HepG2 (cell line): ENCODE results near the gene PARN. TPM values are rescaled to one million over a fixed set of nuclear protein-coding genes. Genes with fewer than 3 reads are reported as not detected.

Source experiments
- ATF7-NPFF ChIP-seq: sonication (generic); formaldehyde crosslinking; IDR thresholded peaks from 2 replicates; pipeline ENCODE4 v1.8.1; 2023; ENCODE audit warnings: mild to moderate bottlenecking, low read depth, missing genetic modification reagents, moderate library complexity
- LCORL ChIP-seq, 2 experiments: fragments of 450-650 bp in 1 of 2; sonication (generic) in 1 of 2; formaldehyde crosslinking in 1 of 2; IDR thresholded peaks; 2 replicates each; pipeline versions ENCODE4 v1.5.0 to v1.6.1; 2017 to 2020; ENCODE audit warnings: antibody characterized with exemption in 1 of 2, missing genetic modification reagents in 1 of 2
- MAZ ChIP-seq, 2 experiments: sonication (generic) in 1 of 2; formaldehyde crosslinking in 1 of 2; IDR thresholded peaks; 2 replicates each; pipeline versions ENCODE4 v1.5.0 to v1.6.1; 2012 to 2020; ENCODE audit warnings: low read depth in 2 of 2, mild to moderate bottlenecking in 2 of 2, borderline replicate concordance in 1 of 2, improper control_type of control experiment in 1 of 2, low read length in 1 of 2, missing genetic modification reagents in 1 of 2, moderate library complexity in 1 of 2
- MED1 ChIP-seq: sonication (generic); formaldehyde crosslinking; IDR thresholded peaks from 2 replicates; pipeline ENCODE4 v1.4.0; 2020; ENCODE audit warnings: missing genetic modification reagents
- SRY ChIP-seq: sonication (generic); formaldehyde crosslinking; IDR thresholded peaks from 2 replicates; pipeline ENCODE4 v1.8.0; 2022; ENCODE audit warnings: mild to moderate bottlenecking, missing genetic modification reagents
- ZNF143 ChIP-seq: sonication (generic); formaldehyde crosslinking; IDR thresholded peaks from 2 replicates; pipeline ENCODE4 v1.4.0; 2020; ENCODE audit warnings: missing genetic modification reagents
- polyA plus RNA-seq, 8 experiments: library from polyadenylated mRNA; depleted of rRNA in 3 of 8; stranded (reverse) in 7 of 8; unstranded in 1 of 8; fragments of >200 nt; fragmentation: Illumina TruSeq in 4 of 8; extraction: Trizol in 4 of 8; gene quantifications; 2 replicates each; pipeline versions ENCODE4 v1.2.1 to v1.2.3, GENCODE V29; 2011 to 2016; ENCODE audit warnings: low read depth in 4 of 8, missing spikeins in 1 of 8, mixed read lengths in 1 of 8; ENCODE audit not compliant: insufficient read depth in 1 of 8
- total RNA-seq, 5 experiments: library from RNA; depleted of rRNA; stranded (reverse); fragments of >200 nt; fragmentation: Illumina TruSeq; extraction: Trizol; gene quantifications; 2 replicates each; pipeline ENCODE4 v1.2.3, GENCODE V29; 2016; ENCODE audit warnings: low read depth in 1 of 5
- TF ChIP-seq, protein P1 (sequence below): sonication (generic); formaldehyde crosslinking; IDR thresholded peaks from 2 replicates; pipeline ENCODE4 v1.4.0; 2020; ENCODE audit warnings: missing genetic modification reagents, borderline replicate concordance
- TF ChIP-seq, protein P2 (sequence below): sonication (generic); formaldehyde crosslinking; IDR thresholded peaks from 2 replicates; pipeline ENCODE4 v1.8.1; 2023; ENCODE audit warnings: mild to moderate bottlenecking, inconsistent platforms, moderate library complexity, missing genetic modification reagents, borderline replicate concordance
- TF ChIP-seq, protein P3 (sequence below): sonication (generic); formaldehyde crosslinking; IDR thresholded peaks from 2 replicates; pipeline ENCODE4 v1.5.0; 2020; ENCODE audit warnings: missing genetic modification reagents
- TF ChIP-seq, protein P4 (sequence below): sonication (generic); formaldehyde crosslinking; IDR thresholded peaks from 2 replicates; pipeline ENCODE4 v1.4.0; 2020; ENCODE audit warnings: missing genetic modification reagents
- TF ChIP-seq, protein P5 (sequence below): IDR thresholded peaks from 2 replicates; pipeline ENCODE4 v1.6.1; 2016; ENCODE audit warnings: low read depth, control low read depth
- TF ChIP-seq, protein P6 (sequence below): IDR thresholded peaks from 2 replicates; pipeline ENCODE4 v1.6.1; 2016

The PARN gene
- total and polyA plus RNA-seq, 2 of the 13 experiments (the other 11 are each of a cell fraction or from before 2014, with no cell fraction given), result 13.3 to 47.6 TPM

DNA sequence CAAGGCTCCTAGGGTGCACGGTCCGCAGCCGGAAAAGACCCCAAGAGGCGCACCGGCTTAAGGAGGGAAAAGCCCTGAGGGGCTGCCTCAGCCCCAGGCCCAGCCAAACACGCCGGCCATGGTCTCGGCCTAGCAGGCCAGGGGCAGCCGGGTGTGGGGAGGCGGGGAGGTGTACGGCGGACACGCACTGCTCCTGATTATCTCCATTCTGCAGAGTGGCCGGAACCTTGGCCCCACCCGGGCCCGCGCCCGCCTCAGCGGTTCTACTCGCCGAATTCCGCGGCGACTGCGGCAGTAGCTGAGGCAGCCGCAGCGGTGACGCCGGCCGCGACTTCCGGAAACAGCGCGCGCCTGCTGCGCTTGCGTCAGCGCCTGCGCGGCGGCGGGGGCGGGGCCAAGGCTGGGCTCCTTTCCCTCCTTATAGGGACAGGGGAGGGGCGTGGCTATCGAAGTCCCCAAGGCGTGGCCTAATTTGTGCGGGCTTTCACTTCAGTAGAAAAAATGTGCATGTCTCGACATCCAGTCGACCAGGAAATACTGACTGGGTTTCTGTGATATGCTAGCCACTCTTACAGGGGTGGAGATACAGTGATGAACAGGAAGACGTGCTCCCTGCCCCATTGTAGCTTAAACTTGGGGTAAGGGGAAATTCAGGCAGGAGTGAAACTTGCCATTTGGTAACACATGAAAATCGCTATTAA, at the start of gene PARN (continued):
- TF ChIP-seq, protein P1, sequence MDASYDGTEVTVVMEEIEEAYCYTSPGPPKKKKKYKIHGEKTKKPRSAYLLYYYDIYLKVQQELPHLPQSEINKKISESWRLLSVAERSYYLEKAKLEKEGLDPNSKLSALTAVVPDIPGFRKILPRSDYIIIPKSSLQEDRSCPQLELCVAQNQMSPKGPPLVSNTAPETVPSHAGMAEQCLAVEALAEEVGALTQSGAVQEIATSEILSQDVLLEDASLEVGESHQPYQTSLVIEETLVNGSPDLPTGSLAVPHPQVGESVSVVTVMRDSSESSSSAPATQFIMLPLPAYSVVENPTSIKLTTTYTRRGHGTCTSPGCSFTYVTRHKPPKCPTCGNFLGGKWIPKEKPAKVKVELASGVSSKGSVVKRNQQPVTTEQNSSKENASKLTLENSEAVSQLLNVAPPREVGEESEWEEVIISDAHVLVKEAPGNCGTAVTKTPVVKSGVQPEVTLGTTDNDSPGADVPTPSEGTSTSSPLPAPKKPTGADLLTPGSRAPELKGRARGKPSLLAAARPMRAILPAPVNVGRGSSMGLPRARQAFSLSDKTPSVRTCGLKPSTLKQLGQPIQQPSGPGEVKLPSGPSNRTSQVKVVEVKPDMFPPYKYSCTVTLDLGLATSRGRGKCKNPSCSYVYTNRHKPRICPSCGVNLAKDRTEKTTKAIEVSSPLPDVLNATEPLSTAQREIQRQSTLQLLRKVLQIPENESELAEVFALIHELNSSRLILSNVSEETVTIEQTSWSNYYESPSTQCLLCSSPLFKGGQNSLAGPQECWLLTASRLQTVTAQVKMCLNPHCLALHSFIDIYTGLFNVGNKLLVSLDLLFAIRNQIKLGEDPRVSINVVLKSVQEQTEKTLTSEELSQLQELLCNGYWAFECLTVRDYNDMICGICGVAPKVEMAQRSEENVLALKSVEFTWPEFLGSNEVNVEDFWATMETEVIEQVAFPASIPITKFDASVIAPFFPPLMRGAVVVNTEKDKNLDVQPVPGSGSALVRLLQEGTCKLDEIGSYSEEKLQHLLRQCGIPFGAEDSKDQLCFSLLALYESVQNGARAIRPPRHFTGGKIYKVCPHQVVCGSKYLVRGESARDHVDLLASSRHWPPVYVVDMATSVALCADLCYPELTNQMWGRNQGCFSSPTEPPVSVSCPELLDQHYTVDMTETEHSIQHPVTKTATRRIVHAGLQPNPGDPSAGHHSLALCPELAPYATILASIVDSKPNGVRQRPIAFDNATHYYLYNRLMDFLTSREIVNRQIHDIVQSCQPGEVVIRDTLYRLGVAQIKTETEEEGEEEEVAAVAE, result 0 out of 2 replicates have a peak, but pooled peaks have one; percentile 62
- TF ChIP-seq SRY (CRISPR knock-in tag) (peak; percentile 7), ATF7-NPFF (peak; percentile 97), MED1 (CRISPR knock-in tag) (peak; percentile 75), MAZ (IDR thresholded peaks at IDR 0.05; ENCODE audit: borderline replicate concordance, low read depth, low read length) (peak; percentile 94), MAZ (CRISPR knock-in tag; IDR thresholded peaks at IDR 0.05; ENCODE audit: low read depth) (peak; percentile 81; the same call in 1 of the 2 replicates), ZNF143 (CRISPR knock-in tag) (peak; percentile 46; the same call in 1 of the 2 replicates), LCORL (IDR thresholded peaks at IDR 0.05) (no peak), LCORL (CRISPR knock-in tag; IDR thresholded peaks at IDR 0.05) (peak; percentile 60; the same call in 1 of the 2 replicates)
- TF ChIP-seq, protein P2, sequence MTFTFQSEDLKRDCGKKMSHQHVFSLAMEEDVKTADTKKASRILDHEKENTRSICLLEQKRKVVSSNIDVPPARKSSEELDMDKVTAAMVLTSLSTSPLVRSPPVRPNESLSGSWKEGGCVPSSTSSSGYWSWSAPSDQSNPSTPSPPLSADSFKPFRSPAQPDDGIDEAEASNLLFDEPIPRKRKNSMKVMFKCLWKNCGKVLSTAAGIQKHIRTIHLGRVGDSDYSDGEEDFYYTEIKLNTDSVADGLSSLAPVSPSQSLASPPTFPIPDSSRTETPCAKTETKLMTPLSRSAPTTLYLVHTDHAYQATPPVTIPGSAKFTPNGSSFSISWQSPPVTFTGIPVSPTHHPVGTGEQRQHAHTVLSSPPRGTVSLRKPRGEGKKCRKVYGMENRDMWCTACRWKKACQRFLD (CRISPR knock-in tag), result peak; percentile 92
- TF ChIP-seq, protein P3, sequence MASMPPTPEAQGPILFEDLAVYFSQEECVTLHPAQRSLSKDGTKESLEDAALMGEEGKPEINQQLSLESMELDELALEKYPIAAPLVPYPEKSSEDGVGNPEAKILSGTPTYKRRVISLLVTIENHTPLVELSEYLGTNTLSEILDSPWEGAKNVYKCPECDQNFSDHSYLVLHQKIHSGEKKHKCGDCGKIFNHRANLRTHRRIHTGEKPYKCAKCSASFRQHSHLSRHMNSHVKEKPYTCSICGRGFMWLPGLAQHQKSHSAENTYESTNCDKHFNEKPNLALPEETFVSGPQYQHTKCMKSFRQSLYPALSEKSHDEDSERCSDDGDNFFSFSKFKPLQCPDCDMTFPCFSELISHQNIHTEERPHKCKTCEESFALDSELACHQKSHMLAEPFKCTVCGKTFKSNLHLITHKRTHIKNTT (CRISPR knock-in tag), result peak; percentile 32; the same call in 1 of the 2 replicates
- TF ChIP-seq, protein P4, sequence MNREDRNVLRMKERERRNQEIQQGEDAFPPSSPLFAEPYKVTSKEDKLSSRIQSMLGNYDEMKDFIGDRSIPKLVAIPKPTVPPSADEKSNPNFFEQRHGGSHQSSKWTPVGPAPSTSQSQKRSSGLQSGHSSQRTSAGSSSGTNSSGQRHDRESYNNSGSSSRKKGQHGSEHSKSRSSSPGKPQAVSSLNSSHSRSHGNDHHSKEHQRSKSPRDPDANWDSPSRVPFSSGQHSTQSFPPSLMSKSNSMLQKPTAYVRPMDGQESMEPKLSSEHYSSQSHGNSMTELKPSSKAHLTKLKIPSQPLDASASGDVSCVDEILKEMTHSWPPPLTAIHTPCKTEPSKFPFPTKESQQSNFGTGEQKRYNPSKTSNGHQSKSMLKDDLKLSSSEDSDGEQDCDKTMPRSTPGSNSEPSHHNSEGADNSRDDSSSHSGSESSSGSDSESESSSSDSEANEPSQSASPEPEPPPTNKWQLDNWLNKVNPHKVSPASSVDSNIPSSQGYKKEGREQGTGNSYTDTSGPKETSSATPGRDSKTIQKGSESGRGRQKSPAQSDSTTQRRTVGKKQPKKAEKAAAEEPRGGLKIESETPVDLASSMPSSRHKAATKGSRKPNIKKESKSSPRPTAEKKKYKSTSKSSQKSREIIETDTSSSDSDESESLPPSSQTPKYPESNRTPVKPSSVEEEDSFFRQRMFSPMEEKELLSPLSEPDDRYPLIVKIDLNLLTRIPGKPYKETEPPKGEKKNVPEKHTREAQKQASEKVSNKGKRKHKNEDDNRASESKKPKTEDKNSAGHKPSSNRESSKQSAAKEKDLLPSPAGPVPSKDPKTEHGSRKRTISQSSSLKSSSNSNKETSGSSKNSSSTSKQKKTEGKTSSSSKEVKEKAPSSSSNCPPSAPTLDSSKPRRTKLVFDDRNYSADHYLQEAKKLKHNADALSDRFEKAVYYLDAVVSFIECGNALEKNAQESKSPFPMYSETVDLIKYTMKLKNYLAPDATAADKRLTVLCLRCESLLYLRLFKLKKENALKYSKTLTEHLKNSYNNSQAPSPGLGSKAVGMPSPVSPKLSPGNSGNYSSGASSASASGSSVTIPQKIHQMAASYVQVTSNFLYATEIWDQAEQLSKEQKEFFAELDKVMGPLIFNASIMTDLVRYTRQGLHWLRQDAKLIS (CRISPR knock-in tag), result peak; percentile 64; the same call in 1 of the 2 replicates
- TF ChIP-seq, protein P5, sequence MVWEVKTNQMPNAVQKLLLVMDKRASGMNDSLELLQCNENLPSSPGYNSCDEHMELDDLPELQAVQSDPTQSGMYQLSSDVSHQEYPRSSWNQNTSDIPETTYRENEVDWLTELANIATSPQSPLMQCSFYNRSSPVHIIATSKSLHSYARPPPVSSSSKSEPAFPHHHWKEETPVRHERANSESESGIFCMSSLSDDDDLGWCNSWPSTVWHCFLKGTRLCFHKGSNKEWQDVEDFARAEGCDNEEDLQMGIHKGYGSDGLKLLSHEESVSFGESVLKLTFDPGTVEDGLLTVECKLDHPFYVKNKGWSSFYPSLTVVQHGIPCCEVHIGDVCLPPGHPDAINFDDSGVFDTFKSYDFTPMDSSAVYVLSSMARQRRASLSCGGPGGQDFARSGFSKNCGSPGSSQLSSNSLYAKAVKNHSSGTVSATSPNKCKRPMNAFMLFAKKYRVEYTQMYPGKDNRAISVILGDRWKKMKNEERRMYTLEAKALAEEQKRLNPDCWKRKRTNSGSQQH (CRISPR knock-in tag), result peak; percentile 94
- TF ChIP-seq, protein P6, sequence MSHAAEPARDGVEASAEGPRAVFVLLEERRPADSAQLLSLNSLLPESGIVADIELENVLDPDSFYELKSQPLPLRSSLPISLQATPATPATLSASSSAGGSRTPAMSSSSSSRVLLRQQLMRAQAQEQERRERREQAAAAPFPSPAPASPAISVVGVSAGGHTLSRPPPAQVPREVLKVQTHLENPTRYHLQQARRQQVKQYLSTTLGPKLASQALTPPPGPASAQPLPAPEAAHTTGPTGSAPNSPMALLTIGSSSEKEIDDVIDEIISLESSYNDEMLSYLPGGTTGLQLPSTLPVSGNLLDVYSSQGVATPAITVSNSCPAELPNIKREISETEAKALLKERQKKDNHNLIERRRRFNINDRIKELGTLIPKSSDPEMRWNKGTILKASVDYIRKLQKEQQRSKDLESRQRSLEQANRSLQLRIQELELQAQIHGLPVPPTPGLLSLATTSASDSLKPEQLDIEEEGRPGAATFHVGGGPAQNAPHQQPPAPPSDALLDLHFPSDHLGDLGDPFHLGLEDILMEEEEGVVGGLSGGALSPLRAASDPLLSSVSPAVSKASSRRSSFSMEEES (CRISPR knock-in tag), result no peak; the same call in 1 of the 2 replicates
